HG03039 (cell line): ENCODE measurements around the gene PADI3.

Experiments used
- ATAC-seq: cut with Tn5 transposase; IDR thresholded peaks from one replicate; pipeline ENCODE4 v1.9.1; 2021; ENCODE audit warnings: mild to moderate bottlenecking, moderate library complexity; ENCODE audit not compliant: unreplicated experiment

The PADI3 gene

GRCh38 chr1:17214876-17215544 lies 33.9 kb upstream of the PADI3 start:
- no peak for ATAC-seq

DNA sequence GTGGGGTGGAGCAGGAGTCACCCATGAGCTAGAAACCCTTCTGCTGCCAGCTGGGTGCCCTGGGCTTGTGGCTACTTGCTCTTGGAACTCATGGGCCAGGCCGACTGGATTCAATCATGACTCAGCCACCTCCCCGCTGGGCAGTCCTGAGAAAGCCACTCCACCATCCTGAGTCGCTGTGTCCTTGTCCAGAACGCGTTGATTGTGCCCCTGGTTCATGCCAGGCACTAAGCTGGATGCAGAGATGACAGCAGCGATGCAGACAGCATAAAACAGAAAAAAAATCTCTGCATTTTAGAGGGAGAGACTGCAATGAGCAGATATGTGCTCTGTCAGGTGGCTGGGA lies 33.4 kb upstream of the PADI3 start:
- ATAC-seq: no peak

DNA sequence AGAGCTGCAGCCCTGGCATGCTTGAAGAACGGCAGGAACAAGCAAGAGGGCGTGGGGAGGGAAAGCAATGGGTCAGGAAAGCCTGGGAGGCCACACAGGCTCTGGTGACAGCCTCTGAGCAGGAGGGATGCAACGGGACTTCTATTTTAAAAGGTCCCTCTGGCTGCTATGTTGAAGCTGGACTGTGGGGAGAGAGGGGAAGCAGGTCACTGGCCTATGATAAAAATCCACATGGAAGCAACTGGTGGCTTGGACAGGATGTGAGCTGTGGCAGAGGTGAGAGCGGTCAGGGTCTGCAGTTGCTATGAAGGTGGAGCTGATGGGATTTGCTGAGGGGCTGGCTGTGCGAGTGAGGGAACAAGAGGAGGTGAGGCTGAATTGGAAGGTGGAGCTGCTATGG lies 32.8 kb upstream of the PADI3 start:
- no peak for ATAC-seq

DNA sequence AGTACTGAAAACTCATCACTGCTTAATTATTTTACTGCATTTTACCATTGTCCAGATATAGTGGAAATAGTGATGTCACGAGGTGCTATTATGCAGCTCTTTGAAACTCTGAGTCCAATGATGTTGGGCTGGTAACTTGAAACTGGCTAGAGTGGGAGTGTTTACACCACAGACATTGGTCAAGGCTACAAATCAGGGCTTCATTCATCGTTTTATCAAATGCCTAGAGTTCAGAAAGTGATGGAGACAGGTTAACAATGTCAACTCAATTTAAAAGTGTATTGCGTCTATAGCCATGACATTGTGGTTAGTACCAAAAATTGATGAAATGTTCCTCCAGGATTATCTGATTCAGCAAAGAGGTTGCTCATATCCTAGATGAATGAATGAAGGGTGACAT lies 31.3 kb upstream of the PADI3 start:
- no peak for ATAC-seq

DNA sequence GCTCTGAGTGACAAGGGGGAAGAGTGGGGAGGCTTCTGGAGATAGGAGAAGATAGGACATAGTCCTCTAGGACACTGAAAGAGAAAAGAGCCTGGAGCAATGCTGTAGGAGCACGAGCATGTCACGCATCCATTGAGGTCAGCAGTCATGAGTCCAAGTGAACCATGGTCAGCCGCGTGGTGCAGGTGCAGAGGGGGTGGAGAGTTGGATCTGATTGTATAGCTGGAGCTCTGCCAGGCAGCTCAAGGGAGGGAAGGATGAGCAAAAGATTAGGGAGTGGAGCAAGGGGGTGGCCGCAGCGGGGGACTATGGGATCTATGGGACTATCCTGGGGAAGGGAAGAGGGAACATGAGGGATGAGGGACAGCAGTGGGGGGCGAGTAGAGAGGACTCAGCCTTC lies 30.0 kb upstream of the PADI3 start:
- no peak for ATAC-seq

GRCh38 chr1:17220287-17220686 lies 28.6 kb upstream of the PADI3 start:
- no peak for ATAC-seq

GRCh38 chr1:17222557-17222956 lies 26.3 kb upstream of the PADI3 start:
- no peak for ATAC-seq

DNA sequence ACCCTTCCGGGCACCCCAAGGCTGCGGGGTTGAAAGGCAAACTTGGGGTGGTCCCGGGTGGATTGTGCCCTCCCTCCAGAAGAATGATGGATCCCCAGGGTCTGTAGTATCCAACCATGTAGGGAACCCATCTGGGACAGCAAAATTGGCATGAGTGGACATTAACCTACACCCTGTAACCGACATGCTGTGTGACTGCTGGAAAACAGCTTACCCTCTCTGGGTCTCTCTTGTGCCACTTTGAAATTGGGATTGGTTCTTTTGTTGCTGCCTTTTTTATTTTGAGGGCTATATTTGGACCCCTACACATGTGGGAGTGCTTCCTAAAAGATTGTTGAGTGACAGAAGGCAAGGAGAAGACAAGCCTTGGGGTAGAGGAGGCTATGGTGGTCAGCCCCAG lies 24.5 kb upstream of the PADI3 start:
- ATAC-seq: no peak

DNA sequence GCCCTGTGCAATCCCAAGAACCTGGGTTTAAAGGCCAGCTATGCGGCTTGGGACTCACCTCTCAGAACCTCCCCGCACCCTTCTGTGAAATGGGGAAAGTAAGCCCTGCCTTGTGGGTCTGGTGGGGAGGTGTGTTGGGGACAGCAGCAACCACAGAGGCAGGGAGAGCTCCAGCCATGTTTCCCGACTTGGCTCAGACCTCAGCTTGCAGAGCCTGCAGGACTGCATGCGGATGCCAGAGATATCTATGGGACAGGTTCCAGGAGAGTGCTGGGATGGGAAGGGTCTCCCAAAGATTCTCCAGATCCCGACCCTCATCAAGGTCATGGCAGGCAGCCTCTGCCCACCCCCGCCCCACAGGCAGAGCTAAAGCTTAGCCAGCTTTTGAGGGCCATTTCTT lies 23.8 kb upstream of the PADI3 start:
- ATAC-seq: no peak

DNA sequence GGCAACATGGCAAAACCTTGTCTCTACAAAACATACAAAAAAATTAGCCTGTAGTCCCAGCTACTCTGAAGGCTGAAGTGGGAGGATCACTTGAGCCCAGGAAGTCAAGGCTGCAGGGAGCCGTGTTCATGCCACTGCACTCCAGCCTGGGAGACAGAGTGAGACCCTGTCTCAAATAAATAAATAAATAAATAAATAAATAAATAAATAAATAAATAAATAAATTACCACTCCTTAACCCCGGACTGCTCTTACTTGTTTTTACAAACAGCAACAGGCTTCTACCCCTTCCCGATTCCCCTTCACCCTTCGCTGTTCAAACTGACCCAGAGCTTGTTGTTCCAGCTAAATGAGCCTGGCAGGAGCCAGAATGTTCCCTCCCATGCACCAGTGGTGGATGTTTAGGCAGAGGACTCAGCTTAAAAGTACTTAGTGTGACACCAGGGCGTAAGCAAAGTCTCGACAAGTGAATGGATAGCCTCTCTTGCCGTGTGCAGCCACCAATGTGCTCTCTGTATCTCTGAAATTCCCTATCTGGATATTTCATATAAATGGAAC lies 21.5 kb upstream of the PADI3 start:
- ATAC-seq: no peak

DNA sequence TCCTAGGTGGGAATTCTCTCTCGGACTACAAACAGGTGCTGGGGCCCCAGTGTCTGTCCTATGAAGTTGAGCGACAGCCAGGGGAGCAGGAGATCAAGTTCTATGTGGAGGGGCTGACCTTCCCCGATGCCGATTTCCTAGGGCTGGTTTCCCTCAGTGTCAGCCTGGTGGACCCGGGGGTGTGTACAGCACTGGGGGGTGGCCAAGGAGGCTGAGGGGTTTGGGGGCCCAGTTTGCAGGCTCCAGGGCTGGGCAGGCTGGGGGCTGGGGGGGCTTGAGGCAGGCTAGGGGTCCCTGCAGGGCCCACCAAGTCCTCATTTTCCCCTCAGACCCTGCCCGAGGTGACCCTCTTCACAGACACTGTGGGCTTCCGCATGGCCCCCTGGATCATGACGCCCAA lies 20.3 kb upstream of the PADI3 start:
- ATAC-seq: no peak

DNA sequence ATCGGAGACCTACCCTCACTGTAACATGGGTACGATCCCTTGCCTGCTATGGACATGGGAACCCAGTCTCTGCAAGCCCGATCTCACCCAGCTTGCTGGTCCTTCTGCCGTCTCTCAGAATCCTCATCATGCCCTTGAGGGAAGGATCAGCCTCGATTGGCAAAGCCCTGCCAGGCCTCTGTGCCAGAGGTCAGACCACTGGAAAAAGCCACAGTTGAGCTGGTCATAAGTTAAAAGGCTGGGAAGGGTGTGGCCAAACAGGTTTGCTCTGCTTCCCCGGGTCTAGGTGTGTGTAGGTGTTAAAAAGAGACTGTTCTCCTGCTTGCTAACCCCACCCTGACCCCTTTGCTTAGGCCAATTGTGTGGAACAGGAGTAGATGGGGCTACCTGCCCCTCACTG lies 19.5 kb upstream of the PADI3 start:
- no peak for ATAC-seq

DNA sequence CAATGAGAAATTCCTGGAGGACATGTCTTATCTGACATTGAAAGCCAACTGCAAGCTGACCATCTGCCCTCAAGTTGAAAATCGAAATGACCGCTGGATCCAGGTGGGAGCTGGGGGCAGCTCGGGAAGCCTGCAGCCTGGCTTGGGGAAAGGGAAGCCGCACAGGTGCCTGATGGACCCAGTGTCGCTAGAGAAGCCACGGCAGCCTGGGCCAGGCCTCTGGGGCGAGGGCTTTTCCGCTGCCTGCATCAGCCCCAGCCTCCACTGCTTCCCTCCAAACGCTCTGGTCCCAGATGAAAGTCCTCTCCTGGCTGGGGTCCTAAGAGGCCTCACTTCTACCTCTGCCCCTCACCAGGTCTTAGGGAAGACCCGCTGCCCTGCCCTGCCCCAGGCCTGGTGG lies 18.8 kb upstream of the PADI3 start:
- ATAC-seq: no peak

- ATAC-seq: no peak
These were observed 18.1 kb upstream of the PADI3 start for GRCh38 chr1:17230671-17231310.

GRCh38 chr1:17232759-17233661 lies 15.9 kb upstream of the PADI3 start:
- ATAC-seq: no peak

- no peak for ATAC-seq
These were observed 15.1 kb upstream of the PADI3 start for GRCh38 chr1:17233675-17234320.

- no peak for ATAC-seq
These were observed 14.5 kb upstream of the PADI3 start for GRCh38 chr1:17234405-17234804.

DNA sequence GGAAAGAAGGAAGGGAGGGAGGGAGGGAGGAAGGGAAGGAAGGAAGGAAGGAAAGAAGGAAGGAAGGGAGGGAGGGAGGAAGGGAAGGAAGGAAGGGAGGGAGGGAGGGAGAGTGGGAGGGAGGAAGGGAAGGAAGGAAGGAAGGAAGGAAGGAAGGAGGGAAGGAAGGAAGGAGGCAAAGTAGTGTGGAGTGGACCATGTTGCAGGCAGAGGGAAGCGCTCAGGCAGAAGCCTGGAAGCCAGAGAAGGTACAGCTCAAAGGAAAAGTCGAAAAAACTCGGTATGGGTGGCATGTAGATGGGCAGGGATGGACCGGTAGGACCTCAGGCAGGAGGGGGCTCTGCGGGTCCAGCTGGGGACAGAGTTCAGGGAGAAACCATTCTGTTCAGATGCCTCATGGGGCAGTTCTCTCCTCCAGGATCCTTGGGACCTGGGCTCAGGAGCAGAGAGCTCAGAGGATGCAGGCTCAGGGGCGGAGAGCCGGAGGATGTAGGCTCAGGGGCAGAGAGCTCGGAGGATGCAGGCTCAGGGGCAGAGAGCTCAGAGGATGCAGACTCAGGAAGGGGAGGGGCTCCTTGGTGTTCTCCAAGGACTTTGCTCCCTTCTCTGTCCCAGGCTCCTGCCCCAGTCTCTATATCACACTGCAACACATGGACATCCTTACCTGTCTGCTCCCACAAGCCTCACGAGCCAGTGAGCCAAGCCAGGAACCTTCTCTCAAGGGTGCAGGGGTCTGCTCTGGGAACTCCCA lies 13.6 kb upstream of the PADI3 start:
- no peak for ATAC-seq

DNA sequence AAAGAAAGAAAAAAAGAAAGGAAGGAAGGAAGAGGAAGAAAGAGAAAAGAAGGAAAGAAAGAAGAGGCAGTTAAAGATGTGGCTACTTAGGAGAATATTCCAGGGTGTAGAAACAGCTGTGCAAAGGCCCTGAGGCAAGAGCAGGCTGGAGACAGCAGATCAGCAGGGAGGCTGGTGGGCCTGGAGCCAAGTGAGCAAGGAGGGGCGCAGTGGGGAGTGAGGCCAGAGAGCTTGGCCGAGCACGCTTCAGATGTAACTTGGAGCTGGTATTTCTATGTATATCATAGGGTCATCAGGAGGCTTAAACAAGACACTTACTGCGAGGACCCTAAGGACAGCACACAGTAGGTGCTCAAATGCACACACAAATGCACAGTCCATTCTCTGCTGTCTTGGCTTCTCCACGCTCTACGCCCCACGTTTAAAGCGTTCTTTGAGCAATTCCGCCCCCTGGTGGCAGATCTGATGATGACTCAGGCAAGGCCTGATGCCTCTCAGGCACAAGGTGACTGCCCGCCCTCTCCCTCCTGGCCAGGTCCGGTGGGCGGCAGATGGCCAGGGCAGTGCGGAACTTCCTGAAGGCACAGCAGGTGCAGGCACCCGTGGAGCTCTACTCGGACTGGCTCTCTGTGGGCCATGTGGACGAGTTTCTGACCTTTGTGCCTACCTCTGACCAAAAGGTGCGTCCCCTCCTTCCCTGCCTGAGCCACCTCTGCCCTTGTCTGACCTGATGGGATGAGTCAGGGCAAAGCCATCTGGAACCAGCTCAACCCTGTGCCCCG lies 11.9 kb upstream of the PADI3 start:
- no peak for ATAC-seq

- no peak for ATAC-seq
These were observed 11.4 kb upstream of the PADI3 start for GRCh38 chr1:17237561-17237903.
